WI38 (cell line): ENCODE data around the gene LRP10.

ENCODE experiments used
- H3K4me3 ChIP-seq: 2 replicates; pipeline ENCODE4 v1.5.1; 2011; ENCODE audit warnings: low read depth, mild to moderate bottlenecking, control low read depth, low read length
- CTCF ChIP-seq: IDR thresholded peaks from 2 replicates; pipeline ENCODE4 v1.5.1; 2012; ENCODE audit warnings: low read depth, mild to moderate bottlenecking, control low read depth, low read length

LRP10 gene

DNA sequence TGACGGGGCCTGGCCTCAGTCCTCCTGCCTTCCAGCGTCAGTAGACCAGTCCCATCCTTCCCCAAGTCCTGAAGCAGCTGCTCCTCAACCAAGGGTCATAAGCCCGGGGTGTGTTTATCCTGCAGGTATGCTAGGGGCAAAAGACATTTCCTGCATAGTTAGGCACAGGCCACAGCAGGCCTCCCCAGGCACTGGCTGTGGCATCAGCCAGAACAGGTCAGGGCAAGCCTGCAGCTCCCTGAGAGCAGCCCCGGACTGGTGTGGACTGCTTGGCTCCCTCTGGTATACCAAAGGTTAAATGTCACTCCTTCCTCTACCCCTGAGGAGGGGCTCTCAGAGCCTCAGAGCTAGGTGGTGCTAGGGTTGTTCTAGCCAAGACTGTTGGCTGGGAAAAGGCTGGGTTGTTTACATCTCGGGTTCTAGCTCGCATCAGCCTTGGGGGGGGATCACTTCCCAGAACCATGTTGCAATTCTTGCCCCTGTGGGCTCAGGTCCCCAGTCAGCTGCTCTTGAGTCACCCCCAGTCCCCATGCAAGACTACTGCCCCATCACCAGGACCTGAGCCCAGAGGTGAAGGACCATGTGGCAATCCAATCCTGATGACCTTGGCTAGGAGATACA lies 32.3 kb upstream of the LRP10 start:
- TF ChIP-seq CTCF = no peak
- peak overlapping the region; percentile 97 for H3K4me3 ChIP-seq

DNA sequence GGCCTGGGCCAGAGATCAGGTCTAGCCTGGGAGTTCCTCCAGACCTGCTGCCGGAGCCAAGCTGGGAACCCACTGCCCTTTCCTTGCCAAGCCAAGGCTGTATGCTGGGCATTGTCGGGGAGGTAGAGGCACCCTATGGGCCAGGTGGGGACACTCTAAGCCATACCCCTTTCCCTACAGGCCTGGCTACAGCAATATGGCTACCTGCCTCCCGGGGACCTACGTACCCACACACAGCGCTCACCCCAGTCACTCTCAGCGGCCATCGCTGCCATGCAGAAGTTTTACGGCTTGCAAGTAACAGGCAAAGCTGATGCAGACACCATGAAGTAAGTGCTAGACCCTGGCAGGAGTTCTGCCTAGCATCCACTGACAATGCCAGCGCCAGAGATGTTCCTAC lies 30.2 kb upstream of the LRP10 start:
- no peak overlapping the region for H3K4me3 ChIP-seq
- TF ChIP-seq CTCF = no peak

DNA sequence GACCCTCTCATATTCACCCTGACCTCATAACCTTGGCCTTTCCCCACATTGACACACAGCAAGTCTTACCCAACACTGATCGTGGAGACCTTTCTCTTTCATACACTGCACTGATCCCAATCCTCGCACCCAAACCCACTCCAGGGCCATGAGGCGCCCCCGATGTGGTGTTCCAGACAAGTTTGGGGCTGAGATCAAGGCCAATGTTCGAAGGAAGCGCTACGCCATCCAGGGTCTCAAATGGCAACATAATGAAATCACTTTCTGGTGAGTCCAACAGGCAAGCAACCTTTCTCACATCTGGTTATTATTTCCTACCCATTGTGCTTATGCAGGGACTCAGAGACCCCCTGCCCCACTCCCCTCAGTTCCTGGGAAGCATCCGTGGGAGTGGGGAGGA lies 29.8 kb upstream of the LRP10 start:
- no peak overlapping the region for H3K4me3 ChIP-seq
- TF ChIP-seq CTCF = no peak

- no peak for TF ChIP-seq CTCF
- no peak overlapping the region for H3K4me3 ChIP-seq
Observed at GRCh38 chr14:22842211-22843122, 29.1 kb upstream of the LRP10 start.

DNA sequence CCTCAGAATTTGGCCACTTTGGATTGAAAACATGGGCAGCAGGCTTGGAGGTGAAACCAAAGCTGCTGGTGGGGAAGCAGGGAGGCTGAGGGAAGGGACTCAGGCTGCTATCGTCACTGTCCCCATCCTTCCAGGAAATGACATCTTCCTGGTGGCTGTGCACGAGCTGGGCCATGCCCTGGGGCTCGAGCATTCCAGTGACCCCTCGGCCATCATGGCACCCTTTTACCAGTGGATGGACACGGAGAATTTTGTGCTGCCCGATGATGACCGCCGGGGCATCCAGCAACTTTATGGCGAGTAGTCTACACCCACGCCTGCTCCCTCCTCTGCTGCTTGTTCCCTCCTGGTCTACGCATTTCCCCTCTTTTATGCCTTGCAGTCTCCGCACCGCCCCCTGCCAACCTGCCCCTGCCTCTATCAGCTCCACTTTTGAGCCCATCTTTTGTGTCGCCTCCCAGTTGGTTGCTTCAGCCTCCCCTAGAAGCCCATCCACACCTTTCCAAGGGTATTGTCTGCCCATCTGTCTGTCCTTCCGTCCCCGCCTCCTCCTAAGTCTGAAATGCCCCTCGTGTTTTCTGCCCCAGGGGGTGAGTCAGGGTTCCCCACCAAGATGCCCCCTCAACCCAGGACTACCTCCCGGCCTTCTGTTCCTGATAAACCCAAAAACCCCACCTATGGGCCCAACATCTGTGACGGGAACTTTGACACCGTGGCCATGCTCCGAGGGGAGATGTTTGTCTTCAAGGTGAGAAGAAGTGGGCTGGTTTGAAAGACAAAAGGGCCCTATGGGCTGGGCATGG lies 28.2 kb upstream of the LRP10 start:
- no peak overlapping the region for H3K4me3 ChIP-seq
- no peak for TF ChIP-seq CTCF

DNA sequence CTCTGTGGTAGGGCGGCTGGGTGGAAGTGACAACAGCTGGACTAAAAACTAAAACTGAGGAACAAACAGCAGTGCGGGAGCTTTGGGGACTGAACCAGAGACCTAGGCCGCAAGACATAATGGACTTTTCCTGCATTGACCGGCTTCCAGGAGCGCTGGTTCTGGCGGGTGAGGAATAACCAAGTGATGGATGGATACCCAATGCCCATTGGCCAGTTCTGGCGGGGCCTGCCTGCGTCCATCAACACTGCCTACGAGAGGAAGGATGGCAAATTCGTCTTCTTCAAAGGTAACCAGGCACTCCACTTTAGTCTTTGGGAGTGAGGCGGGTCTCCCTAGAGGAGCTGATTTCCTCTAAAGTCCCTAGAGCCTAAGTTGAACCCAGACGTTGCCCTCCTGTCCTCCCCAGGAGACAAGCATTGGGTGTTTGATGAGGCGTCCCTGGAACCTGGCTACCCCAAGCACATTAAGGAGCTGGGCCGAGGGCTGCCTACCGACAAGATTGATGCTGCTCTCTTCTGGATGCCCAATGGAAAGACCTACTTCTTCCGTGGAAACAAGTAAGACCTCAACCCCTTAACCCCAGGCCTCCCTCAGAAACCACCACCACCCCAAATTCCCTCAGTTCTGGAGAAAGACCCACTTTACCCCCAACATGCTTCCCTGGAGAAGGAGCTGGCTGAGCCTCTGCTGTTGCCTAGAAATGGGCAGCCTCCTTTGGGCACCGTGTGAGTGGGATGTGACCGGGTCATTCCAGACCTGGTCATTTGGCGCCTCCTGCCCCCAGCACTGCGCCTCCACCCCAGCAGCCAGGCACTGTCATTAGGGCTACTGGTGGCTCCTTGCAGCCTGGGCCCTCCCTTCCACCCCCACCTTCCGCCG lies 27.1 kb upstream of the LRP10 start:
- no peak overlapping the region for H3K4me3 ChIP-seq
- no peak for TF ChIP-seq CTCF
